Measurements from ENCODE around the gene LRRC75A.

The LRRC75A gene

GRCh38 chr17:16425698-16426659, 66.0 kb downstream of the LRRC75A start:
- no peak for TF ChIP-seq CTCF (IDR thresholded peaks at IDR 0.05; ENCODE audit: low read depth, low read length)
- no peak overlapping the region for H3K4me3 ChIP-seq (ENCODE audit: low read depth, low read length)

GRCh38 chr17:16425202-16425601, 66.8 kb downstream of the LRRC75A start:
- no peak overlapping the region for H3K4me3 ChIP-seq (ENCODE audit: low read depth, low read length)
- no peak for TF ChIP-seq CTCF (IDR thresholded peaks at IDR 0.05; ENCODE audit: low read depth, low read length)

- H3K4me3 ChIP-seq (ENCODE audit: low read depth, low read length) = no peak overlapping the region
- TF ChIP-seq CTCF (IDR thresholded peaks at IDR 0.05; ENCODE audit: low read depth, low read length) = no peak
Observed at GRCh38 chr17:16423226-16423872, 68.6 kb downstream of the LRRC75A start.

GRCh38 chr17:16422416-16422815, 69.6 kb downstream of the LRRC75A start:
- TF ChIP-seq CTCF (IDR thresholded peaks at IDR 0.05; ENCODE audit: low read depth, low read length) = no peak
- H3K4me3 ChIP-seq (ENCODE audit: low read depth, low read length) = no peak overlapping the region

GRCh38 chr17:16419929-16420271, 72.1 kb downstream of the LRRC75A start:
- H3K4me3 ChIP-seq (ENCODE audit: low read depth, low read length) = peak overlapping the region; percentile 8
- TF ChIP-seq CTCF (IDR thresholded peaks at IDR 0.05; ENCODE audit: low read depth, low read length) = no peak

- no peak for TF ChIP-seq CTCF (IDR thresholded peaks at IDR 0.05; ENCODE audit: low read depth, low read length)
Observed at GRCh38 chr17:16419074-16419928, 72.7 kb downstream of the LRRC75A start.

More at GRCh38 chr17:16419074-16419928, 72.7 kb downstream of the LRRC75A start:
- peak overlapping the region; percentile 35 for H3K4me3 ChIP-seq (ENCODE audit: low read depth, low read length)

Measured in WI38 (cell line).